Memory B cell (primary cell): ENCODE data around the gene FHIT.
A peak's percentile ranks its signal among the peaks of the same experiment; 100 is the strongest.
"Not testable (repeated sequence)": the region's sequence is repeated elsewhere in the genome, so short reads cannot be mapped to it uniquely, and the experiment has no call there.

Source experiments
- ATAC-seq: fragments of 150-1000 bp; cut with Tn5 transposase; 2 replicates; pipeline ENCODE4 v1.10.0; 2021; ENCODE audit warnings: low read depth, mild to moderate bottlenecking, moderate library complexity
- DNase-seq, 2 donors: peaks; one replicate each; pipeline ENCODE4 v3.0.0; 2022; ENCODE audit warnings: low spot score in 2 of 2
- H3K27ac Mint-ChIP-seq: one replicate; pipeline ENCODE4 v1.8.0; 2022; ENCODE audit warnings: mild to moderate bottlenecking, moderate library complexity, mixed read lengths
- H3K27me3 Mint-ChIP-seq: one replicate; pipeline ENCODE4 v1.8.0; 2022; ENCODE audit warnings: mixed read lengths
- H3K36me3 Mint-ChIP-seq: one replicate; pipeline ENCODE4 v1.8.0; 2022; ENCODE audit warnings: mild to moderate bottlenecking, mixed read lengths
- H3K4me1 Mint-ChIP-seq: one replicate; pipeline ENCODE4 v1.8.0; 2022; ENCODE audit warnings: mixed read lengths
- H3K4me3 Mint-ChIP-seq: one replicate; pipeline ENCODE4 v1.8.0; 2022; ENCODE audit warnings: mild to moderate bottlenecking, moderate library complexity, mixed read lengths
- H3K9me3 Mint-ChIP-seq: one replicate; pipeline ENCODE4 v1.8.0; 2022; ENCODE audit warnings: mixed read lengths

FHIT gene

GRCh38 chr3:59970376-59970775 lies 1280.9 kb downstream of the FHIT start:
- Mint-ChIP-seq H3K27me3 (peaks cover 3% of the 10 kb centered on the region), H3K9me3 (peaks cover 2% of the 10 kb centered on the region), H3K36me3 (no peaks in the 10 kb centered on the region), H3K4me1 (no peaks in the 10 kb centered on the region), H3K4me3 (no peak overlapping the region), H3K27ac (no peak overlapping the region)
- ATAC-seq (no peak), DNase-seq (no peak)

- H3K4me3 Mint-ChIP-seq: no peak overlapping the region
- H3K9me3 Mint-ChIP-seq: peaks cover 2% of the 10 kb centered on the region
- no peak overlapping the region for H3K27ac Mint-ChIP-seq
- H3K36me3 Mint-ChIP-seq: no peaks in the 10 kb centered on the region
- no peak for DNase-seq
- no peak for ATAC-seq
- H3K4me1 Mint-ChIP-seq: no peaks in the 10 kb centered on the region
- peaks cover 1% of the 10 kb centered on the region for H3K27me3 Mint-ChIP-seq
These were observed 1282.7 kb downstream of the FHIT start for GRCh38 chr3:59968513-59969045.

GRCh38 chr3:59963676-59964075 lies 1287.6 kb downstream of the FHIT start:
- H3K4me1 Mint-ChIP-seq: no peaks in the 10 kb centered on the region
- H3K4me3 Mint-ChIP-seq: no peak overlapping the region
- no peak for ATAC-seq
- peaks cover 3% of the 10 kb centered on the region for H3K27me3 Mint-ChIP-seq
- H3K36me3 Mint-ChIP-seq: no peaks in the 10 kb centered on the region
- DNase-seq: no peak
- no peaks in the 10 kb centered on the region for H3K9me3 Mint-ChIP-seq
- no peak overlapping the region for H3K27ac Mint-ChIP-seq

- Mint-ChIP-seq H3K9me3 (no peaks in the 10 kb centered on the region), H3K4me1 (no peaks in the 10 kb centered on the region), H3K27ac (no peak overlapping the region), H3K36me3 (peaks cover 6% of the 10 kb centered on the region), H3K27me3 (peaks cover 12% of the 10 kb centered on the region), H3K4me3 (no peak overlapping the region)
- ATAC-seq (no peak), DNase-seq (no peak)
These were observed 1294.1 kb downstream of the FHIT start for GRCh38 chr3:59957150-59957549.

GRCh38 chr3:59953104-59953503 lies 1298.1 kb downstream of the FHIT start:
- DNase-seq (no peak), ATAC-seq (no peak)
- Mint-ChIP-seq H3K4me3 (no peak overlapping the region), H3K4me1 (no peaks in the 10 kb centered on the region), H3K9me3 (peaks cover 1% of the 10 kb centered on the region), H3K27me3 (peaks cover 17% of the 10 kb centered on the region), H3K36me3 (peaks cover 6% of the 10 kb centered on the region), H3K27ac (no peak overlapping the region)

- Mint-ChIP-seq H3K36me3 (peaks cover 5% of the 10 kb centered on the region), H3K4me3 (no peak overlapping the region), H3K9me3 (peaks cover 5% of the 10 kb centered on the region), H3K4me1 (no peaks in the 10 kb centered on the region), H3K27me3 (peaks cover 14% of the 10 kb centered on the region), H3K27ac (no peak overlapping the region)
- ATAC-seq (no peak), DNase-seq (no peak)
These were observed 1301.9 kb downstream of the FHIT start for GRCh38 chr3:59949311-59949710.

GRCh38 chr3:59946401-59946800 lies 1304.9 kb downstream of the FHIT start:
- H3K9me3 Mint-ChIP-seq: peaks cover 5% of the 10 kb centered on the region
- H3K4me1 Mint-ChIP-seq: peaks cover 3% of the 10 kb centered on the region
- H3K4me3 Mint-ChIP-seq: no peak overlapping the region
- H3K27ac Mint-ChIP-seq: no peak overlapping the region
- DNase-seq (no peak), ATAC-seq (no peak)
- H3K27me3 Mint-ChIP-seq: peaks cover 4% of the 10 kb centered on the region
- H3K36me3 Mint-ChIP-seq: no peaks in the 10 kb centered on the region

- DNase-seq (no peak), ATAC-seq (peak; percentile 35)
- Mint-ChIP-seq H3K4me1 (peaks cover 7% of the 10 kb centered on the region), H3K27ac (no peak overlapping the region), H3K27me3 (no peaks in the 10 kb centered on the region), H3K9me3 (peaks cover 4% of the 10 kb centered on the region), H3K4me3 (no peak overlapping the region), H3K36me3 (no peaks in the 10 kb centered on the region)
These were observed 1310.5 kb downstream of the FHIT start for GRCh38 chr3:59940718-59941117.

- H3K4me3 Mint-ChIP-seq: no peak overlapping the region
- H3K27me3 Mint-ChIP-seq: no peaks in the 10 kb centered on the region
- peaks cover 7% of the 10 kb centered on the region for H3K4me1 Mint-ChIP-seq
- peaks cover 2% of the 10 kb centered on the region for H3K9me3 Mint-ChIP-seq
- DNase-seq (no peak), ATAC-seq (no peak)
- H3K27ac Mint-ChIP-seq: no peak overlapping the region
- H3K36me3 Mint-ChIP-seq: no peaks in the 10 kb centered on the region
These were observed 1311.3 kb downstream of the FHIT start for GRCh38 chr3:59939826-59940426.

- Mint-ChIP-seq H3K4me1 (peaks cover 7% of the 10 kb centered on the region), H3K36me3 (no peaks in the 10 kb centered on the region), H3K27me3 (no peaks in the 10 kb centered on the region), H3K9me3 (peaks cover 3% of the 10 kb centered on the region), H3K4me3 (no peak overlapping the region), H3K27ac (no peak overlapping the region)
- no peak for ATAC-seq
- DNase-seq: no peak
These were observed 1312.4 kb downstream of the FHIT start for GRCh38 chr3:59938828-59939227.

- Mint-ChIP-seq H3K4me1 (peaks cover 7% of the 10 kb centered on the region), H3K36me3 (no peaks in the 10 kb centered on the region), H3K27me3 (no peaks in the 10 kb centered on the region), H3K9me3 (peaks cover 3% of the 10 kb centered on the region), H3K27ac (no peak overlapping the region), H3K4me3 (no peak overlapping the region)
- no peak for ATAC-seq
- no peak for DNase-seq
These were observed 1314.1 kb downstream of the FHIT start for GRCh38 chr3:59937201-59937600.

- no peak overlapping the region for H3K4me3 Mint-ChIP-seq
- H3K4me1 Mint-ChIP-seq: peaks cover 5% of the 10 kb centered on the region
- no peaks in the 10 kb centered on the region for H3K36me3 Mint-ChIP-seq
- no peak for DNase-seq
- no peak overlapping the region for H3K27ac Mint-ChIP-seq
- H3K27me3 Mint-ChIP-seq: no peaks in the 10 kb centered on the region
- ATAC-seq: no peak
- H3K9me3 Mint-ChIP-seq: peaks cover 3% of the 10 kb centered on the region
These were observed 1314.8 kb downstream of the FHIT start for GRCh38 chr3:59936472-59936871.

- ATAC-seq (no peak), DNase-seq (no peak)
- no peaks in the 10 kb centered on the region for H3K27me3 Mint-ChIP-seq
- H3K4me3 Mint-ChIP-seq: no peak overlapping the region
- H3K9me3 Mint-ChIP-seq: peaks cover 3% of the 10 kb centered on the region
- no peaks in the 10 kb centered on the region for H3K36me3 Mint-ChIP-seq
- H3K27ac Mint-ChIP-seq: no peak overlapping the region
- no peaks in the 10 kb centered on the region for H3K4me1 Mint-ChIP-seq
These were observed 1316.2 kb downstream of the FHIT start for GRCh38 chr3:59935025-59935424.

- not testable (repeated sequence) for H3K4me1 Mint-ChIP-seq, DNase-seq, ATAC-seq, H3K27ac Mint-ChIP-seq, H3K4me3 Mint-ChIP-seq, H3K36me3 Mint-ChIP-seq, H3K27me3 Mint-ChIP-seq, H3K9me3 Mint-ChIP-seq
These were observed 1316.7 kb downstream of the FHIT start for GRCh38 chr3:59934560-59934959.

- no peak for DNase-seq
- Mint-ChIP-seq H3K36me3 (no peaks in the 10 kb centered on the region), H3K27me3 (peaks cover 2% of the 10 kb centered on the region), H3K4me3 (no peak overlapping the region), H3K27ac (no peak overlapping the region), H3K9me3 (peaks cover 3% of the 10 kb centered on the region), H3K4me1 (no peaks in the 10 kb centered on the region)
- ATAC-seq: no peak
These were observed 1321.1 kb downstream of the FHIT start for GRCh38 chr3:59930170-59930569.
